HFF-Myc (cell line): ENCODE measurements around the gene HLA-DRB1.

Experiments
- DNase-seq: peaks from one replicate; pipeline ENCODE4 v3.0.0-alpha.2; 2011; ENCODE audit warnings: low read depth; ENCODE audit errors: extremely low read depth
- H3K4me3 ChIP-seq: replicated peaks from 2 replicates; pipeline ENCODE4 v1.5.1; 2011; ENCODE audit warnings: low read depth, mild to moderate bottlenecking, control low read depth, low read length
- CTCF ChIP-seq: IDR thresholded peaks from 2 replicates; pipeline ENCODE4 v1.5.1; 2012; ENCODE audit warnings: mild to moderate bottlenecking, low read depth, low read length, control low read depth; ENCODE audit errors: missing control alignments

HLA-DRB1 gene

GRCh38 chr6:32627831-32628230 is 38.2 kb upstream of the HLA-DRB1 start:
- H3K4me3 ChIP-seq = no peak overlapping the region
- no peak for TF ChIP-seq CTCF
- no peak for DNase-seq

GRCh38 chr6:32627249-32627648 is 37.6 kb upstream of the HLA-DRB1 start:
- no peak for TF ChIP-seq CTCF
- DNase-seq = no peak
- H3K4me3 ChIP-seq = no peak overlapping the region

GRCh38 chr6:32625137-32625536 is 35.5 kb upstream of the HLA-DRB1 start:
- DNase-seq = no peak
- no peak overlapping the region for H3K4me3 ChIP-seq
- no peak for TF ChIP-seq CTCF

GRCh38 chr6:32624565-32624964 is 34.9 kb upstream of the HLA-DRB1 start:
- H3K4me3 ChIP-seq = no peak overlapping the region
- no peak for DNase-seq
- TF ChIP-seq CTCF = no peak

GRCh38 chr6:32623693-32624092 is 34.0 kb upstream of the HLA-DRB1 start:
- DNase-seq = no peak
- H3K4me3 ChIP-seq = no peak overlapping the region
- no peak for TF ChIP-seq CTCF

- no peak overlapping the region for H3K4me3 ChIP-seq
- DNase-seq = peak; percentile 10
- TF ChIP-seq CTCF = peak; percentile 60
Observed at GRCh38 chr6:32622545-32623401, 33.1 kb upstream of the HLA-DRB1 start.

GRCh38 chr6:32621372-32621771 is 31.7 kb upstream of the HLA-DRB1 start:
- TF ChIP-seq CTCF = no peak
- DNase-seq = no peak
- H3K4me3 ChIP-seq = no peak overlapping the region
